HEK293 (cell line): ENCODE results near the gene LRIG3.

Experiments used
- FEZF1 ChIP-seq: fragments of 450-650 bp; formaldehyde crosslinking; IDR thresholded peaks from 2 replicates; pipeline ENCODE4 v1.5.1; 2016; ENCODE audit warnings: missing biosample characterization, missing genetic modification characterization
- GLIS1 ChIP-seq: fragments of 450-650 bp; formaldehyde crosslinking; IDR thresholded peaks from 2 replicates; pipeline ENCODE4 v1.5.1; 2016; ENCODE audit warnings: missing biosample characterization, missing genetic modification characterization
- GLIS2 ChIP-seq: fragments of 450-650 bp; formaldehyde crosslinking; IDR thresholded peaks from 2 replicates; pipeline ENCODE4 v1.5.1; 2016; ENCODE audit warnings: missing biosample characterization, missing genetic modification characterization
- IKZF3 ChIP-seq: fragments of 450-650 bp; IDR thresholded peaks from 2 replicates; pipeline ENCODE4 v1.5.0; 2018; ENCODE audit warnings: missing biosample characterization, mild to moderate bottlenecking, missing genetic modification characterization, moderate library complexity
- INSM2 ChIP-seq: fragments of 450-650 bp; formaldehyde crosslinking; IDR thresholded peaks from 2 replicates; pipeline ENCODE4 v1.5.1; 2016; ENCODE audit warnings: missing biosample characterization, missing genetic modification characterization
- KLF10 ChIP-seq: fragments of 450-650 bp; IDR thresholded peaks from 2 replicates; pipeline ENCODE4 v1.5.1; 2018; ENCODE audit warnings: missing biosample characterization, mild to moderate bottlenecking, missing genetic modification characterization
- KLF16 ChIP-seq: fragments of 450-650 bp; formaldehyde crosslinking; IDR thresholded peaks from 2 replicates; pipeline ENCODE4 v1.5.1; 2017; ENCODE audit warnings: missing biosample characterization, missing genetic modification characterization
- OVOL3 ChIP-seq: fragments of 450-650 bp; formaldehyde crosslinking; IDR thresholded peaks from 2 replicates; pipeline ENCODE4 v1.5.1; 2016; ENCODE audit warnings: missing biosample characterization, missing genetic modification characterization
- PATZ1 ChIP-seq: fragments of 450-650 bp; formaldehyde crosslinking; IDR thresholded peaks from 2 replicates; pipeline ENCODE4 v1.5.1; 2016; ENCODE audit warnings: missing biosample characterization, missing genetic modification characterization
- PRDM6 ChIP-seq: fragments of 450-650 bp; formaldehyde crosslinking; IDR thresholded peaks from 2 replicates; pipeline ENCODE4 v1.5.1; 2017; ENCODE audit warnings: missing biosample characterization, missing genetic modification characterization
- SCRT2 ChIP-seq: fragments of 450-650 bp; formaldehyde crosslinking; IDR thresholded peaks from 2 replicates; pipeline ENCODE4 v1.5.1; 2016; ENCODE audit warnings: missing biosample characterization, missing genetic modification characterization
- TCF7L2 ChIP-seq: IDR thresholded peaks from 2 replicates; pipeline ENCODE4 v1.6.1; 2011; ENCODE audit warnings: low read depth, mild to moderate bottlenecking, inconsistent platforms, low read length, moderate library complexity, borderline replicate concordance
- YY1 ChIP-seq: fragments of 450-650 bp; formaldehyde crosslinking; IDR thresholded peaks from 2 replicates; pipeline ENCODE4 v1.5.1; 2018; ENCODE audit warnings: missing biosample characterization, missing genetic modification characterization
- ZBTB17 ChIP-seq: fragments of 450-650 bp; formaldehyde crosslinking; IDR thresholded peaks from 2 replicates; pipeline ENCODE4 v1.5.1; 2016; ENCODE audit warnings: missing biosample characterization, missing genetic modification characterization
- ZBTB44 ChIP-seq: fragments of 450-650 bp; IDR thresholded peaks from 2 replicates; pipeline ENCODE4 v1.5.1; 2018; ENCODE audit warnings: missing biosample characterization, mild to moderate bottlenecking, missing genetic modification characterization
- ZBTB8A ChIP-seq: fragments of 450-650 bp; formaldehyde crosslinking; IDR thresholded peaks from 2 replicates; pipeline ENCODE4 v1.5.1; 2016; ENCODE audit warnings: missing biosample characterization, missing genetic modification characterization
- ZIC2 ChIP-seq: fragments of 450-650 bp; formaldehyde crosslinking; IDR thresholded peaks from 2 replicates; pipeline ENCODE4 v1.5.1; 2016; ENCODE audit warnings: missing biosample characterization, missing genetic modification characterization
- ZNF112 ChIP-seq: fragments of 450-650 bp; formaldehyde crosslinking; IDR thresholded peaks from 2 replicates; pipeline ENCODE4 v1.5.0; 2017; ENCODE audit warnings: missing biosample characterization, missing genetic modification characterization
- ZNF311 ChIP-seq: fragments of 450-650 bp; formaldehyde crosslinking; IDR thresholded peaks from 2 replicates; pipeline ENCODE4 v1.5.1; 2017; ENCODE audit warnings: missing biosample characterization, missing genetic modification characterization, borderline replicate concordance
- ZNF335 ChIP-seq: fragments of 450-650 bp; formaldehyde crosslinking; conservative IDR thresholded peaks from 2 replicates; pipeline ENCODE4 v1.5.1; 2016; ENCODE audit warnings: missing biosample characterization, missing genetic modification characterization
- ZNF510 ChIP-seq: fragments of 450-650 bp; formaldehyde crosslinking; IDR thresholded peaks from 2 replicates; pipeline ENCODE4 v1.5.1; 2018; ENCODE audit warnings: mild to moderate bottlenecking, missing genetic modification characterization, missing biosample characterization; ENCODE audit not compliant: insufficient replicate concordance
- ZNF518A ChIP-seq: fragments of 450-650 bp; formaldehyde crosslinking; conservative IDR thresholded peaks from 2 replicates; pipeline ENCODE4 v1.5.1; 2016; ENCODE audit warnings: low read depth, missing biosample characterization, missing genetic modification characterization
- ZNF701 ChIP-seq: fragments of 450-650 bp; formaldehyde crosslinking; IDR thresholded peaks from 2 replicates; pipeline ENCODE4 v1.5.1; 2016; ENCODE audit warnings: missing biosample characterization, missing genetic modification characterization
- ZNF704 ChIP-seq: fragments of 450-650 bp; formaldehyde crosslinking; IDR thresholded peaks from 2 replicates; pipeline ENCODE4 v1.5.1; 2016; ENCODE audit warnings: missing biosample characterization, missing genetic modification characterization
- ZSCAN30 ChIP-seq: fragments of 450-650 bp; IDR thresholded peaks from 2 replicates; pipeline ENCODE4 v1.5.1; 2018; ENCODE audit warnings: missing biosample characterization, mild to moderate bottlenecking, missing genetic modification characterization, moderate library complexity

The LRIG3 gene

GRCh38 chr12:58932806-58933681, 12.7 kb upstream of the LRIG3 start (continued):
- TF ChIP-seq INSM2 (tag by site-specific recombination) (peak; percentile 33; the same call in 1 of the 2 replicates), OVOL3 (peak; percentile 56; the same call in 1 of the 2 replicates), TCF7L2 (no peak), KLF10 (tag by site-specific recombination) (peak; percentile 42; the same call in 1 of the 2 replicates), ZNF701 (tag by site-specific recombination) (no peak), ZIC2 (tag by site-specific recombination) (peak; percentile 83), KLF16 (0 out of 2 replicates have a peak, but pooled peaks have one; percentile 19), SCRT2 (peak; percentile 95), ZNF518A (tag by site-specific recombination) (0 out of 2 replicates have a peak, but pooled peaks have one; percentile 20), IKZF3 (tag by site-specific recombination) (peak; percentile 92), ZSCAN30 (tag by site-specific recombination) (peak; percentile 71; the same call in 1 of the 2 replicates), GLIS2 (tag by site-specific recombination) (peak; percentile 47; the same call in 1 of the 2 replicates), YY1 (peak; percentile 33; the same call in 1 of the 2 replicates), ZBTB8A (tag by site-specific recombination) (0 out of 2 replicates have a peak, but pooled peaks have one; percentile 45), ZNF704 (tag by site-specific recombination) (no peak), ZNF335 (tag by site-specific recombination) (no peak; the same call in 1 of the 2 replicates), ZBTB44 (peak; percentile 68; the same call in 1 of the 2 replicates), ZNF510 (tag by site-specific recombination) (peak; percentile 2), GLIS1 (tag by site-specific recombination) (peak; percentile 97), FEZF1 (tag by site-specific recombination) (peak; percentile 69), PRDM6 (tag by site-specific recombination) (peak; percentile 97), ZNF112 (tag by site-specific recombination) (no peak), PATZ1 (tag by site-specific recombination) (0 out of 2 replicates have a peak, but pooled peaks have one; percentile 12), ZNF311 (tag by site-specific recombination) (no peak), ZBTB17 (tag by site-specific recombination) (peak; percentile 52)
